IPS-20b (cell line): ENCODE data around the gene FAM83D.

Source experiments
- H3K27ac ChIP-seq: one replicate; pipeline ENCODE4 v1.5.1; 2013; ENCODE audit warnings: low read length
- H3K27me3 ChIP-seq: 2 replicates; pipeline ENCODE4 v1.6.1; 2013; ENCODE audit warnings: mild to moderate bottlenecking, low read length, inconsistent platforms; ENCODE audit not compliant: insufficient read depth
- H3K36me3 ChIP-seq: 2 replicates; pipeline ENCODE4 v1.6.1; 2013; ENCODE audit warnings: low read depth, mild to moderate bottlenecking, inconsistent platforms, low read length, moderate library complexity; ENCODE audit not compliant: insufficient read depth
- H3K4me1 ChIP-seq: 2 replicates; pipeline ENCODE4 v1.6.1; 2013; ENCODE audit warnings: mild to moderate bottlenecking, control low read depth, inconsistent platforms, low read length, moderate library complexity; ENCODE audit not compliant: insufficient read depth
- H3K4me3 ChIP-seq: 2 replicates; pipeline ENCODE4 v1.5.1; 2013; ENCODE audit warnings: mild to moderate bottlenecking, low read length, inconsistent platforms
- H3K9ac ChIP-seq: 2 replicates; pipeline ENCODE4 v1.6.1; 2013; ENCODE audit warnings: low read depth, mild to moderate bottlenecking, inconsistent platforms, low read length, moderate library complexity
- H3K9me3 ChIP-seq: 2 replicates; pipeline ENCODE4 v1.6.1; 2013; ENCODE audit warnings: mild to moderate bottlenecking, low read depth, low read length, inconsistent platforms; ENCODE audit not compliant: insufficient read depth

FAM83D gene

DNA sequence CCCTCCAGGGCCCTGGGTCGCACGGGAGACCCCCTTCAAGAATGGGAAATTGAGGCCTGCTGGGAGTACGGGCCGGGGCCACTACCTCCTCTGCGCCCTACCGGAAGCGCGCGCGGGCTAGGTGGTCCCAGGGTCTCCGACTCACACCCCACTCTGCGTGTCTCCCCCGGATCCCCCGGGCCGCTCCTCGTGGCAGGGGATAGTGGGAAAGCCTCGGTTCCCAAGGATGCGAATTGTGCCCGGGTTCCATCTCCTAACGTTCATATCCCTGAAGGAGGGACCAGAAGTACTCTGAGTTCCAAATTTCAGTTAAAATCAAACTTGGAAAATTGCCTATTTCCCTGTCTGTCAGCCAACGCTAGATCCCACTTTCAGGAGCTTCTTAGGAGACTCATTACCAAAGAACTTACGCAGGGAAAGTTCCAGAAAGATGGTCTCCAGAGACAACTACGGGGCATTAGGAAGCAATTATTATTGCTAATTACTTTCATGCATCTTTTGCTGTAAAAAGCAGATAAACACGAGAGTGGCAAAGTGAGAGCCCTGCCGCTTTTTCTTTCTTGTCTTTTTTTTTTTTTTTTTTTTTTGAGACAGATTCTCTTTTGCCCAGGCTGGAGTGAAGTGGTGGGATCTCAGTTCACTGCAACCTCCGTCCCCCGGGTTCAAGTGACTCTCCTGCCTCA lies 858 bp downstream of the FAM83D start:
- no peaks in the 10 kb centered on the region for H3K9me3 ChIP-seq
- 0 out of 2 replicates have a peak, but pooled peaks cover 8% of the 10 kb centered on the region for H3K4me1 ChIP-seq
- peaks cover 7% of the 10 kb centered on the region; the same call in 1 of the 2 replicates for H3K36me3 ChIP-seq
- H3K4me3 ChIP-seq: peak overlapping the region; percentile 96
- H3K9ac ChIP-seq: peak overlapping the region; percentile 88
- H3K27me3 ChIP-seq: no peaks in the 10 kb centered on the region
- peak overlapping the region; percentile 37 for H3K27ac ChIP-seq

DNA sequence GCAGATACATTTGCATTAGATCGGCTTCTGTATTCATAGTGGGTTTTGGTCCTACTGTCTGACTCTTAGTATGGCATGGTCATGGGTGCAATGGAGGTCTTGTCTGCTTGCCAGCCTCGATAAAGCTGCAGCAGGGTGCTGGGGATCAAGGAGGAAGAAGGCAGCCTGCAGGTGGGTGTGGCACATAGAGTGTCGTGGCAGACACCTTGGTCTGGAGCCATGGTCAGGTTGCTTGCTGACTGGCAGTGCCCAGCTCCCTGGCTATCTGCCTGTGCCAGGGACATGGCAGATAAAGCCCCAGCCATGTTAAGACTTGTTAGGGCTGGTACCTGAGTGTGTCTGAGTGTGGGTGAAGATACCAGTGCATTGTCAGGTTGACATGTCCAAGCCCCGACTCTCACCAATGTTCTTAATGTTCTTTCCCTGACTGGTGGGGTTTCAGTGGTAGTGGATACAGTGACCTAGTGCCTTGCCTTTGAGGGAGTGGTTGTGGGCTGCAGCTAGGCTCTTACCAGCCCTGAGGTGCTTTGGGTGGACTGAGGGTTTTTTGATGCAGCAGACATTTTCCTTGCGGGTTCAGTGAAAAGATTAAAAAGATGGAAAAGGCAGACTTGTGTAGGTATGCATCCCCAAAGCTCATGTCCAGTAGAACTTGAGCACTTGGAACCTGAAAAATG lies 1.8 kb downstream of the FAM83D start:
- peaks cover 13% of the 10 kb centered on the region; the same call in 1 of the 2 replicates for H3K4me1 ChIP-seq
- H3K9me3 ChIP-seq: no peaks in the 10 kb centered on the region
- H3K36me3 ChIP-seq: peaks cover 7% of the 10 kb centered on the region; the same call in 1 of the 2 replicates
- H3K27me3 ChIP-seq: no peaks in the 10 kb centered on the region
- H3K27ac ChIP-seq: no peak overlapping the region
- peak overlapping the region; percentile 96 for H3K4me3 ChIP-seq
- H3K9ac ChIP-seq: peak overlapping the region; percentile 13; the same call in 1 of the 2 replicates

DNA sequence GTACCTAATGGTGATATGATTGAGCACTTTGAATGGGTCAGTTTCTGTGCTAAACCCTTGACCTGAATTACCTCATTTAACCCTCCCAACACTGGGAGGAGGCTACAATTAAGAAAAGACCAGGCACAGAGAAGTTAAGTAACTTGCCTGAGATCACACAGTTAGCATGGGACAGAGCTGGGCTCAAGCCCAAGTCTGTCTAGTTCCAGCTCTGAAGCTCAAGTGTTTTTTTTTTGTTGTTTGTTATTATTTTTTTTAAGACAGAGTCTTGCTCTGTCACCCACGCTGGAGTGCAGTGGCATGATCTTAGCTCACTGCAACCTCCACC lies 4.0 kb downstream of the FAM83D start:
- peaks cover 11% of the 10 kb centered on the region; the same call in 1 of the 2 replicates for H3K36me3 ChIP-seq

DNA sequence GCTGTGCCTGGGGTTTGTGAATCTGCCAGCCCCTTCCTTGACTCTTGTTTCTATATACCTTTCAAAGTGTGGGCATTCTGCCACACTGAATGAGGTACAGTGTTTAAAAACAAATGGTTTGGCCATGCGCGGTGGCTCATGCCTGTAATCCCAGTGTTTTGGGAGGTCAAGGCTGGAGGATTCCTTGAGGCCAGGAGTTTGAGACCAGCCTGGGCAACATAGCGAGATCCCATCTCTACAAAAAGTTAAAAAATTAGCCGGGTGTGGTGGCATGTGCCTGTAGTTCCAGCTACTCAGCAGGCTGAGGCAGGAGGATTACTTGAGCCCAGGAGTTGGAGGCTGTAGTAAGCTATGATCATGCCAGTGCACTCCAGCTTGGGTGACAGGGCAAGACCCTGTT lies 5.8 kb downstream of the FAM83D start:
- Histone ChIP-seq H3K9me3 (no peaks in the 10 kb centered on the region), H3K4me3 (no peak overlapping the region), H3K9ac (no peak overlapping the region), H3K27me3 (no peaks in the 10 kb centered on the region), H3K4me1 (peaks cover 13% of the 10 kb centered on the region; the same call in 1 of the 2 replicates), H3K36me3 (peaks cover 11% of the 10 kb centered on the region; the same call in 1 of the 2 replicates), H3K27ac (no peak overlapping the region)

More for the DNA sequence above, 4.0 kb downstream of the FAM83D start:
- H3K9me3 ChIP-seq: no peaks in the 10 kb centered on the region
- no peak overlapping the region for H3K4me3 ChIP-seq
- peaks cover 13% of the 10 kb centered on the region; the same call in 1 of the 2 replicates for H3K4me1 ChIP-seq
- H3K27ac ChIP-seq: no peak overlapping the region
- H3K9ac ChIP-seq: no peak overlapping the region
- H3K27me3 ChIP-seq: no peaks in the 10 kb centered on the region

DNA sequence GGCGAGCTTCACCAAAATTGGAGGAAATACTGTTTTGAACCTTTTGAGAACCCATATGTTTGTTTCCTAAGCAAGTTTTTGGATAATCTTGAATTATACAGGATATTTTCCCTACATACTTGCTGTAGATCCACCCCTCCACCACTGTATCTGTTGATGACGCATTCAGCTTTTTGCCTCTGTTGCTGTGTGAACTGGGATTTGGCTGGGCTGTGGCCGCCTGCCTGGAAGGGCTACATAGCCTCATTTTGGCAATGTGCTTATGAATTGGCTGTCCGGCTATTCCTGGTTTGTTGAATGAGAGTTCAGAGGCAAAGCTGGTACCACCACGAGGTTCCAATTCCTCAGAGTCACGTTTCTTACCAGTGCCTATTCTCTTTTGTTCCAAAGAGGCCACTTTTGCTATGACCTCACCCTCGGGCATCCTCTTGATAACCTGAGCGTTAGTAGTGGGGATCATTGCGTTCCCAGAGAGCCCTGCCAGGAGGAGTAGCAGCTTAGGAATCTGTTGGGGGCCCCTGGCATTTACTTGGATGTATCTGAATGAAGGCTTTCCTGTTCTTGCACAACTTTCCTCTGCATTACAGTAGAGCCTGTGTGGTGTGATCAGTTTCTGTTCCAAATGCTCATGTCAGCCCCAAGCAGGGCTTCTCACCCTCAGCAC lies 6.4 kb downstream of the FAM83D start:
- Histone ChIP-seq H3K9me3 (no peaks in the 10 kb centered on the region), H3K27ac (no peak overlapping the region), H3K4me1 (peaks cover 16% of the 10 kb centered on the region; the same call in 1 of the 2 replicates), H3K4me3 (no peak overlapping the region), H3K36me3 (peaks cover 12% of the 10 kb centered on the region; the same call in 1 of the 2 replicates), H3K9ac (no peak overlapping the region), H3K27me3 (no peaks in the 10 kb centered on the region)

DNA sequence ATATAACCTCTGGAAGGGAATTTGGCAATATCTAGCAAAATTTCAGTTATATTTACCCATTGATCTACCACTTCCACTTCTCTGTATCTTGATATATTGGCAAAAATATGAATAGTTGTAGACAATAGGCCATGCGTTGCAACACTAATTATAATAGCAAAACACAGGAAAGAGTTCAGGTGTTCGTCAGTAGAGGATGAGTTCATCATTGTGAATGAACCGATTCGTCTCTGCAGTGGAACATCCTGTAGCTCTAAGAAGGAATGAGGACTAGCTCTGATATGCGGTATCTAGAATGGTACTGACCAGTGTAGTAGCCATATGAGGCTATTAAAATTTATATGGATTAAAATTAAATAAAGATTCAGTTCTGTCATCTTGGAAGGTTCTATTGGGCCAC lies 8.3 kb downstream of the FAM83D start:
- Histone ChIP-seq H3K9ac (no peak overlapping the region), H3K4me3 (no peak overlapping the region), H3K27ac (no peak overlapping the region), H3K4me1 (peaks cover 8% of the 10 kb centered on the region; the same call in 1 of the 2 replicates), H3K27me3 (no peaks in the 10 kb centered on the region), H3K9me3 (no peaks in the 10 kb centered on the region), H3K36me3 (peaks cover 31% of the 10 kb centered on the region)

DNA sequence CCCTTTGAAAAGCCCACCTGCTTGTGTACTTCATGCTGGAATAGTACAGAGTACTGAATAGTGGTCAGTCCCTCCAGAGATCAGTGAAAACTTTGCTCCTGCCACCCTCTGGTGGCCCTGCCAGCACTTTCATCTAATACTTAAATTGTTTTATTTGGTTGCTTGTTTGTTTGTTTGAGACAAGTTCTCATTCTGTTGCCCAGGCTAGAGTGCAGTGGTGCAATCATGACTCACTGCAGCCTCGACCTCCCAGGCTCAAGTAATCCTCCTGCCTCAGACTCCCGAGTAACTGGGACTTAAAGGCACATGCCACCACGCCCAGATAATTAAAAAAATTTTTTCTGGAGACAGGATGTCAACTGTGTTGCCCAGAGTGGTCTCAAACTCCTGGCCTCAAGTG lies 9.1 kb downstream of the FAM83D start:
- Histone ChIP-seq H3K4me1 (peaks cover 8% of the 10 kb centered on the region; the same call in 1 of the 2 replicates), H3K27ac (no peak overlapping the region), H3K9me3 (no peaks in the 10 kb centered on the region), H3K9ac (no peak overlapping the region), H3K36me3 (peaks cover 32% of the 10 kb centered on the region), H3K4me3 (no peak overlapping the region), H3K27me3 (no peaks in the 10 kb centered on the region)

DNA sequence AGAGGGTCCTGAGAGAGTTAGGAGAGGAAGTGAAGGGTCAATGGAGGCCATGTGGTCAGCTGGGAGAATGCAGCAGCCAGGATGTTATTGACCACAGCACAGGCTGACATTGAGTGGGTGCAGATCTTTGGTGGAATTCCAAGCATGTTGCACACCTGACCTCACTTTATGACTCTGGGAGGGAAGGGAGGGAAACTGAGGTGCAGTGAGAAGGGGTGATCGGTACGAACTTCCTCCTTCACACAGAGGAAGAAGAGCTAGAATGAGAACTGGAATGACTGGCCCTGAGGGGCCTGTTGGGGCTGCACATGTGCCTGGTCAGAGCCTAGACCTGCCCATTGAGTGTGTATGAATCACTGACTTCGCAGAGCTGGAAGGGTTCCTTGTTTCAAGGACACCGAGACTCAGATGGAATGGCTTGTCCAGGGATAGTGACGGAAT lies 9.8 kb downstream of the FAM83D start:
- no peak overlapping the region for H3K9ac ChIP-seq
- no peaks in the 10 kb centered on the region for H3K27me3 ChIP-seq
- H3K36me3 ChIP-seq: peaks cover 38% of the 10 kb centered on the region
- H3K9me3 ChIP-seq: no peaks in the 10 kb centered on the region
- no peak overlapping the region for H3K27ac ChIP-seq
- H3K4me3 ChIP-seq: no peak overlapping the region
- peaks cover 8% of the 10 kb centered on the region; the same call in 1 of the 2 replicates for H3K4me1 ChIP-seq

DNA sequence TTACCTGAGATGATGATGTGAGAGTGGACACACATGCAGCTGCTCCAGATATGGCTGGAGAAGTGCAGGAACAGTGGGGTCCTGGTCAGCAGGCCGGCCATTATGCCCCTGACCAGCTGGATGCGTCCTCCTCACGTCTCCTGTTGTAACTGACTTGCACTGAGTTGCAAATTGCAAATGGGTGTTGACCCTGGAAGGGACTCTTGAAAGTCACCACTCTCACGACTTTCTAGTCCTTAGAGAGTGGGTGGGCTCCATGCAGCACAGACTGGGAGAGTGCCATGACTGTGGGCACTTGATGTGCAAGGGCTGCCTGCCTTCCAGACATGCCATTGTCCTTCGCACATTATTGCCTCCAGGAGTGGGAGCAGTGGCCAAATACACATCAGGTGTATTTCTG lies 10.8 kb downstream of the FAM83D start:
- Histone ChIP-seq H3K36me3 (peaks cover 48% of the 10 kb centered on the region), H3K9me3 (no peaks in the 10 kb centered on the region), H3K27me3 (no peaks in the 10 kb centered on the region), H3K9ac (no peak overlapping the region), H3K4me3 (no peak overlapping the region), H3K4me1 (peaks cover 8% of the 10 kb centered on the region; the same call in 1 of the 2 replicates), H3K27ac (no peak overlapping the region)

DNA sequence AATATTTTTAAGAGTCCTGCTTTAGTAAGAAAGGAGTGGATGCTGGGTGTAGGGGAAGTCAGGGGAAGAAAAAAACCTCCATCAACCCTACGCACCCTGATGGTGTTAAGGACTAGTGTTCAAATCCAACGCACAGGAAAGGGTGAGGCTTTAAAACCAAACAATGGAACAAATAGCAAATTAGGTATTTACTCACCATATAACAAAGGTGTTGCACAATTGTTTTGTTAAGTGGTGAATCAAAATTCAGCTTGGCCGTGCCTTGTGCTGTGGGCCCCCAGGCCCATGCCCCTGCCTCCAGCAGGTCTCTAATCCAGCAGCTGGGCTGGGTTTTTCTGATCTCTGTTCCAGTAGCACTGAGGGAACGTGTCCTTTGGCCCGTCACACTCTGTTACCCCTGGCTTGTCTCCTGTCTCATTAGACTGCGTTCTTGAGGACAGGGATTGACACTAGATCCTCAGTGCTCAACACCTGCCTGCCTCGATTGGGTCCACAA lies 11.8 kb downstream of the FAM83D start:
- Histone ChIP-seq H3K9me3 (no peaks in the 10 kb centered on the region), H3K9ac (no peak overlapping the region), H3K36me3 (peaks cover 58% of the 10 kb centered on the region), H3K4me3 (no peak overlapping the region), H3K4me1 (peaks cover 4% of the 10 kb centered on the region; the same call in 1 of the 2 replicates), H3K27me3 (no peaks in the 10 kb centered on the region), H3K27ac (no peak overlapping the region)

DNA sequence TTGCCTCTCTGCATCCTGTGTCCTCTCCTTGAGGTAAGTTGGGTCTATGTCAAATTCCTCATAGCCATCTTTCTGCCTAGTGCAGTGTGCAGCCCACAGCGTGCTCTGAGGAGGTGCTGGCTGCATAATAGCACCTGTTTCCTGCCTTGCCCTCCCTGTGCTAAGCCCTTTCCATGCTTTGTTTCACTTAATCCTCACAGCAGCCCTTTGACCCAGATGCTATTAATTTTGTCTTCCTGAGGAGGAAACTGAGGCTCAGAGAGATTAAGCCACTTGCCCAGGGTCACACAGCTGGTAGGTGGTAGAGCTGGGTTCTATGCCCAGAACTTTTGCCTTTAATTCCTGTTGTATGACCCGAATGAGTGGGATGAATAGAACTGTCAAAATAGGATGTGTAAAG lies 13.5 kb downstream of the FAM83D start:
- H3K36me3 ChIP-seq: peaks cover 69% of the 10 kb centered on the region

More for the DNA sequence above, 13.5 kb downstream of the FAM83D start:
- no peak overlapping the region for H3K9ac ChIP-seq
- H3K27ac ChIP-seq: no peak overlapping the region
- H3K9me3 ChIP-seq: no peaks in the 10 kb centered on the region
- H3K27me3 ChIP-seq: no peaks in the 10 kb centered on the region
- H3K4me1 ChIP-seq: 0 out of 2 replicates have a peak, but pooled peaks cover 4% of the 10 kb centered on the region
- H3K4me3 ChIP-seq: no peak overlapping the region
